GM12865 (cell line): ENCODE results near the gene TPRX1.
"Not testable (repeated sequence)": the region's sequence is repeated elsewhere in the genome, so short reads cannot be mapped to it uniquely, and the experiment has no call there.

Experiments
- DNase-seq: peaks from one replicate; pipeline ENCODE4 v3.0.0; 2010; ENCODE audit warnings: low read depth
- H3K4me3 ChIP-seq: 2 replicates; pipeline ENCODE4 v1.5.1; 2011; ENCODE audit warnings: mild to moderate bottlenecking, low read depth, low read length, control low read depth
- CTCF ChIP-seq: IDR thresholded peaks from 2 replicates; pipeline ENCODE4 v1.5.1; 2011; ENCODE audit warnings: low read length, control low read depth, low read depth, inconsistent platforms; ENCODE audit not compliant: insufficient read depth; ENCODE audit errors: missing control alignments

The TPRX1 gene, protein sequence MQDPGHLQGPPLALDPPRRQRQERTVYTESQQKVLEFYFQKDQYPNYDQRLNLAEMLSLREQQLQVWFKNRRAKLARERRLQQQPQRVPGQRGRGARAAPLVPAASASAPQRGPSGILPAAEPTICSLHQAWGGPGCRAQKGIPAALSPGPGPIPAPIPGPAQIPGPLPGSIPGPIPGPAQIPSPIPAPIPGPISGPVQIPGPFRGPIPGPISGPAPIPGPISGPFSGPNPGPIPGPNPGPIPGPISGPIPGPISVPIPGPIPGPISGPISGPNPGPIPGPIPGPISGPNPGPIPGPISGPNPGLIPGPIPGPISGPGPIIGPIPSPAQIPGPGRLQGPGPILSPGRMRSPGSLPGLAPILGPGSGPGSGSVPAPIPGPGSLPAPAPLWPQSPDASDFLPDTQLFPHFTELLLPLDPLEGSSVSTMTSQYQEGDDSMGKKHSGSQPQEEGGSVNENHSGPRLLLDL

DNA sequence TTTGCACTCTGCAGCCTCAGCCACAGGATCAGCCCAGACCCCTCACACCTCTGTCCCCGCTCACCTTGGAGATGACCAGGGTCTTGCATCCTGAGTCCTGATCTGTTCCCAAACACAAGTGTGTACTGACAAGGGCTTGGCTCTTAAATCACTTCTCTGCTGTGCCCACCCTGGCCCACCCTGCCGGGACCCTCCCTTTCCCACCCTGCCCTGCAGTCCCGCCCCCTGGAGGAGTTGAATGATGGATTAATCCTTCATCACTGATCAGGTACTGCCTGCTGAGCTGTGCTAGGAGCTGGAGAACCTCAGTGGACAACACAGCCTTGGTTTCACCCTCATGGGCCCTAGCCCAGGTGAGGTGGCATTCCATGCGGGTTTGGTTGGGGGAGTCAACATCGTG is at the start of gene TPRX1:
Gene TPRX1, minus strand, starts transcription at position 101 of the 400 bp plus-strand sequence. Its CDS starts 12 bp downstream, at position 89.
- H3K4me3 ChIP-seq, DNase-seq: not testable (repeated sequence)

DNA sequence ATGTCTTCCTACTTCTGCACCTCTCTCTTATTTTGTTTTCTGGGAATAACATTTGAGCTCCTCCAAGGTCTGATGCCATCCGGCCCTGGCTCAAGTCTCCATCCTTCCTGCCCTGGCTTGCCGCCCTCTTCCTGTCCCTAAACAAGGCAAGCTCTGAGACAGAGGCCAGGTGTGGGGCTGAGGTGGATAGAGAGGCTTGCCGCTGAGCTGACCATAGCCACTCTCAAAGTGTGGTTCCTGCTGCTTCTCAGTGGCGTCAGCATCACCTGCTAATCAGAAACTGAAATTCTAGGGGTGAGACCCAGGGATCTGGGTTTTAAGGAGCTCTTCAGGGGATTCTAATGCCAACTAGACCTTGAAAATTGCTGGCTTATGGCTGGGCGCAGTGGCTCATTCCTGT is 48.7 kb upstream of the TPRX1 start:
- no peak overlapping the region for H3K4me3 ChIP-seq
- DNase-seq = no peak
- TF ChIP-seq CTCF = no peak

DNA sequence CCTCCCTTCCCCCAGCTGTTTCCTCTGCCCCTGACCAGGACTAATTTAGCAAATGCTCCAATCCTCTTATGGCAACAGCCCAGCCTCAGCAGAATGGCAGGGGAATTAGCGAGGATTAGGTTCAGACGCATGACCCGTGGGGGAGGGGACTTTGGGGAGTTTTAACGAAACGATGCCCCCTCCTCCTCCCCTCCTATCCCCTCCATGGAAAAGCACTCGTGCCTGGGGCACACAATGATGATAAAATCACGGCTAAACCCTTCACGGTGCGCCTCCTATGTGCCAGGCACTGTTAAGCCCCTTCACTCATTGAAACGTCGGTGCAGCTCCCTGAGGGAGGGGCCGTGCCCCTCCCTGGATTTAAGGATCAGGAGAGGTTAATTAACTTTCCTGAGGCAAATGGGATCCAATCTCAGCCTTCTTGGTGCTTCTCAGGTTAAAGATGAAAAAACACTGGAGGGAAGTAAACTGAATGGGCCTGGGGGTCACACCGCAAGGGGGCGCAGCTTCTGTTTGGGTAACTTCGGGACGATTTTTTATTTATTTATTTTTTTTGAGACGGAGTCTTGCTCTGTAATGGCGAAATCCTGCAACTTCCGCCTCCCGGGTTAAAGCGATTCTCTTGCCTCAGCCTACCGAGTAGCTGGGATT is 44.6 kb upstream of the TPRX1 start:
- TF ChIP-seq CTCF = peak; percentile 35
- peak; percentile 22 for DNase-seq
- H3K4me3 ChIP-seq = no peak overlapping the region

DNA sequence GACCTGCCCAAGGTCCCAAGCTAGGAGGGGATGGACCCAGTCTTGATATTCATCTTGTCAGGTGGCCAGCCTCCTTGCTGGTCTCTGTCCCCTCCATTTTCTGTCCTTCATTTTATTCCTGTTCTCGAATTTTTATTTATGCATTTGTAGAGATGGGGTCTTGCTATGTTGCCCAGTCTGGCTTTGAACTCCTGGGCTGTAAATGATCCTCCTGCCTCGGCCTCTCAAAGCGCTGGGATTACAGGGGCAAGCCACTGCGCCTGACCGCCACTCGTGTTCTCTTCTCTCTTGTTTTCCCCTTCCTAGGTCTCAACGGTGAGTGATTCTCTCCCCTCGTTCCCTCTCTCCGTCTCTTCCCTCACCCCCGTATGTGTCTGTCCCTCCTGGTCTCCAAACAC is 44.1 kb upstream of the TPRX1 start:
- no peak for TF ChIP-seq CTCF
- no peak overlapping the region for H3K4me3 ChIP-seq
- DNase-seq = no peak

DNA sequence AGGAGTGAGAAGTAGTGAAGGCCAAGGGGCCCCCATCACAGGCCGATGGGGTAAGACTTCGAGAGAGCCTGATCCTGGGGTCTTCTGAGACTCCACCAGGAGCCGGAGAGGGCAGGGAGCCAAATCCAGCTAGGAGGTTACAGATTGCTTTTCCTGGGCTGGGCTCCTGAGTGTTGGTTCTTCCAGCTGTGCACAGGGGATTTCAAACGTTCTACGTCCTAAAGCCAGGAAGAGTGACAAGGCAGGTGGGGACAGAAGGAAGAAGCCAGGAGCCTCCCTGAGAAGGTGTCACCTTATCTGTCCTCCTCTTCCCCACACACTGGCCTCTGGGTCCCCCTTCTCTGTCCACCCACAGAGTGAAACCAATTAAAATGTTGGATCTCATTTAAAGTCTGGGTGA is 38.6 kb upstream of the TPRX1 start:
- no peak for DNase-seq
- H3K4me3 ChIP-seq = no peak overlapping the region
- no peak for TF ChIP-seq CTCF

- H3K4me3 ChIP-seq = no peak overlapping the region
- no peak for DNase-seq
- TF ChIP-seq CTCF = no peak
These were observed 35.6 kb upstream of the TPRX1 start for GRCh38 chr19:47839913-47840312.

DNA sequence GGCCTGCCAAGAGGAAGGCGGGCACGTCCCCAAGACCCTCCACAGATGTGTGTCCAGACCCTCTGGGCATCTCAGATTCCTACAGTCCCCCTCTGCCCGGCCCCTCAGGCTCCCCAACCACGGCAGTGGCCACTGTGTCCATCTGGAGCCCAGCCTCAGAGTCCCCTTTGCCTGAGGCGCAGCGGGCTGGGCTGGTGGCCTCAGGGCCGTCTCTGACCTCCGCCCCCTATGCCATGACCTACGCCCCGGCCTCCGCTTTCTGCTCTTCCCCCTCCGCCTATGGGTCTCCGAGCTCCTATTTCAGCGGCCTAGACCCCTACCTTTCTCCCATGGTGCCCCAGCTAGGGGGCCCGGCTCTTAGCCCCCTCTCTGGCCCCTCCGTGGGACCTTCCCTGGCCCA is 35.1 kb upstream of the TPRX1 start:
- no peak for TF ChIP-seq CTCF
- no peak overlapping the region for H3K4me3 ChIP-seq
- no peak for DNase-seq
